HG03460 (cell line): Measurements from ENCODE around the gene PARVB.

ENCODE experiments used
- ATAC-seq: cut with Tn5 transposase; IDR thresholded peaks from one replicate; pipeline ENCODE4 v1.9.1; 2021; ENCODE audit not compliant: unreplicated experiment

Gene PARVB

GRCh38 chr22:44085743-44086270 lies 61.7 kb downstream of the PARVB start:
- ATAC-seq = no peak

- ATAC-seq = no peak
These were observed 62.4 kb downstream of the PARVB start for GRCh38 chr22:44086271-44087088.

- no peak for ATAC-seq
These were observed 63.0 kb downstream of the PARVB start for GRCh38 chr22:44087089-44087430.

- no peak for ATAC-seq
These were observed 65.0 kb downstream of the PARVB start for GRCh38 chr22:44088976-44089570.

- ATAC-seq = no peak
These were observed 65.8 kb downstream of the PARVB start for GRCh38 chr22:44089717-44090570.

- no peak for ATAC-seq
These were observed 66.4 kb downstream of the PARVB start for GRCh38 chr22:44090571-44090905.

GRCh38 chr22:44091021-44091721 lies 67.1 kb downstream of the PARVB start:
- no peak for ATAC-seq

- ATAC-seq = no peak
These were observed 67.6 kb downstream of the PARVB start for GRCh38 chr22:44091751-44092150.

- no peak for ATAC-seq
These were observed 68.6 kb downstream of the PARVB start for GRCh38 chr22:44092636-44093220.

- ATAC-seq = no peak
These were observed 69.7 kb downstream of the PARVB start for GRCh38 chr22:44093791-44094190.

- ATAC-seq = no peak
These were observed 70.7 kb downstream of the PARVB start for GRCh38 chr22:44094751-44095302.

GRCh38 chr22:44096736-44097135 lies 72.6 kb downstream of the PARVB start:
- ATAC-seq = no peak

- no peak for ATAC-seq
These were observed 73.3 kb downstream of the PARVB start for GRCh38 chr22:44097263-44098020.

- ATAC-seq = no peak
These were observed 74.1 kb downstream of the PARVB start for GRCh38 chr22:44098021-44098739.

- no peak for ATAC-seq
These were observed 74.9 kb downstream of the PARVB start for GRCh38 chr22:44098966-44099530.

GRCh38 chr22:44099696-44100095 lies 75.6 kb downstream of the PARVB start:
- ATAC-seq = no peak

- no peak for ATAC-seq
These were observed 76.3 kb downstream of the PARVB start for GRCh38 chr22:44100411-44100810.

- ATAC-seq = no peak
These were observed 78.0 kb downstream of the PARVB start for GRCh38 chr22:44102121-44102520.

- ATAC-seq = no peak
These were observed 78.8 kb downstream of the PARVB start for GRCh38 chr22:44102856-44103255.
